Panc1 (cell line): ENCODE results near the gene DSCAM.

Experiments used
- CTCF ChIP-seq: fragments of 450-650 bp; IDR thresholded peaks from 2 replicates; pipeline ENCODE4 v1.5.1; 2017; ENCODE audit warnings: mild to moderate bottlenecking
- POLR2AphosphoS5 ChIP-seq: IDR thresholded peaks from 2 replicates; pipeline ENCODE4 v1.6.1; 2012; ENCODE audit warnings: mild to moderate bottlenecking, low read depth, low read length, moderate library complexity
- REST ChIP-seq, 2 experiments: IDR thresholded peaks; 2 replicates each; pipeline ENCODE4 v1.6.1; 2011 to 2012; ENCODE audit warnings: low read depth in 2 of 2, control low read depth in 1 of 2, low read length in 1 of 2, mild to moderate bottlenecking in 1 of 2, moderate library complexity in 1 of 2; ENCODE audit not compliant: insufficient read depth in 1 of 2
- TCF7L2 ChIP-seq: IDR thresholded peaks from 2 replicates; pipeline ENCODE4 v1.6.1; 2011; ENCODE audit warnings: mild to moderate bottlenecking, low read depth, low read length, inconsistent platforms

- TF ChIP-seq CTCF, result no peak
- TF ChIP-seq POLR2AphosphoS5, result no peak
- no peak for TF ChIP-seq REST (IDR thresholded peaks at IDR 0.05; ENCODE audit: insufficient read depth in 1 of 2, low read depth in 2 of 2, low read length in 1 of 2)
- no peak for TF ChIP-seq TCF7L2
Observed at GRCh38 chr21:40166291-40166843, 680.6 kb downstream of the DSCAM start.
